Breast epithelium (tissue), 3 donors: ENCODE results near the gene INCENP.

Experiments used
- CTCF ChIP-seq, 3 donors: fragments of 450-650 bp; IDR thresholded peaks; one replicate each; pipeline ENCODE4 v1.5.1; 2016 to 2017; ENCODE audit warnings: antibody characterized with exemption in 3 of 3, mild to moderate bottlenecking in 3 of 3, moderate library complexity in 3 of 3
- POLR2AphosphoS5 ChIP-seq, 3 donors: sonication (generic); formaldehyde crosslinking; IDR thresholded peaks; one replicate each; pipeline ENCODE4 v1.6.1; 2017; ENCODE audit warnings: antibody characterized with exemption in 3 of 3

DNA sequence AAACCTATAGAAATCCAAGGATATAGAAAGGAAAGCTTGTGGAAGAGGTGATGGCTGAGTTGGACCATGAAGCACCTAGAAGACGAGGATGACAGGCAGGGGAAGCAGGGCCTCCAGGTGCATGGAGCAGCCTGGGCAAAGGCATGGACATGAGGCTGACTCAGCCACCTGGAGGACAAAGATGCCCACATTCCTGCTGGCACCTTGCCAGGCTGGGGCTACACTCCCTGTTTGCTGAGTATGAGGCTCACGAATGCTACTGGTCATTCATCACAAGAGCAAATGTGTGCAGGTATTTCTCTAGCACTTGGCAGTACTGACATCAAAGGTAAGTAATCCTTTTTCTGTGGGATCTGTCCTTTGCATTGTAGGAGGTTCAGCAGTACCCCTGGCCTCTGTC, 77.6 kb downstream of the INCENP start:
- TF ChIP-seq CTCF (IDR thresholded peaks at IDR 0.05) (no peak), POLR2AphosphoS5 (IDR thresholded peaks at IDR 0.05) (no peak)
